ENCODE measurements around the gene LGR5.

Gene LGR5

GRCh38 chr12:71599210-71599609, 159.6 kb downstream of the LGR5 start:
- DNase-seq = no peak

DNA sequence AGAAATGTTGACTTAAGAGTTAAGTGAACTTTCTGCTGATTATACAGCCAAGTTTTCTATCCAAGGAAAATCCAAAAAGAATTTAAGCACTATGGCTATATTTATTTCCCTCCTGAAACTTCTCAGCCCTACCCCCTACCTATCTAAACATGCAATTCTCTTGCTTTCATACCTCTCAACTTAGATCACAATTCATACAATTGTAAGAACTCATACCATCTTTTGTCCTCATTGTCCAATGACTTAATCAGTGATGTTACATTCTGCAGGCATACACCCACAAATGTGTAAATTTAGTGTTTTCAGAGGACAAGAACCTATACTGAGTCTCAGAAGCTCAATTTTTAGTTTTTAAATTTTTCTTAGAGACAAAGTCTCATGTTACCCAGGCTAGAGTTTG, 161.9 kb downstream of the LGR5 start:
- no peak for DNase-seq

DNA sequence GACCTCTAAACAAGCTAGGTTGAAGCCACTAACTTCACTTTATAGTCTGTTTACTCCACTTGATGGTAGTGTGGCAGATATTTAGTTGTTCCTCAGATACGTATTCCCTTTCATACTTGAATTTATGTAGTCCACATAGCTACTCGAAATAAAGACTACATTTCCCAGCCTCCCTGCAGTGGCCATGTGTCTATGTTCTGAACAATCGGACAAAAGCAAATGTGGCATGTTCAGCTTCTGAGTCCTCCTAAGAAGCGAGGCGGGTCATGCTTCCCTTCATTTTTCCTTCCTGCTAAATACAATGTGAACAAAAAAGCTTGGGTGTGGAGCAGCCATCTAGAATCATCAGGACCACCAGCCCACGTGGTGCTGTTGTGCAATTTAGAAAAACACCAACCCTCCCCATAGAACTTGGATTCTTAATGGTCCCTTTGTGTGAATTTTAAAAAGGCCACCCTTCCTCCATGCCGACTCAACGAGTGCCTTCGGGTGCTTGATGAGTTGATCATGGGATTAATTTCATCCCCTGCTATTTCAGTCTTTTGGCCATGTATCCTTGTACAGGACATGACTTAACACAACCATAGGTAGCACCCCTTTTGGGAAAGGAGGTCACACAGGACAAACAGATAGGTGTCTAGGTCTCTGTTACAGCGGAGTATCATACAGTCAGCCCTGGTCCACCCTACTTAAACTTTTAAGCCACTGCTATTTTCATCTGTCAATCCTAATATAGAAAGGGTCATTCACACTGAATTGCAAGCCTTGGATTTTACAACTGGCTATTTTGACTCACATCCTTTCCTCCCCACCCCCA, 163.4 kb downstream of the LGR5 start:
- DNase-seq = no peak

DNA sequence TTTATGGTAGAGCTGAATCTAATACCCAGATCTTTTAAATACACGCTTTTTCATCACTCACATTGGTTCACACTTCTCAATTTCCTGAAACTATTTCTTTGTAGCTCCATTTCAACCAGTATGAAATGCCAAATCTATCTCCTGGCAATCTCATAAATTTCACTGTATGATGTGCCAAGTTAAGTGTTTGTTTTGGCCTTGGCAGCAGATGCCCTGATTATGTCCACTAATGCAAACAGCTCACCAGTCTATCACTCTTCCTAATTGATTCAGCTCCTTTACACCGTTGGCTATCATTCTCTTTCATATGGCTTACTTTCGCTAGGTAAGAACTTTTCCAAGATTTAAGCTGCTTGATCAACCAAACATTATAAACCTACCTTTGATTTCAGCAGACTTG, 165.4 kb downstream of the LGR5 start:
- no peak for DNase-seq

DNA sequence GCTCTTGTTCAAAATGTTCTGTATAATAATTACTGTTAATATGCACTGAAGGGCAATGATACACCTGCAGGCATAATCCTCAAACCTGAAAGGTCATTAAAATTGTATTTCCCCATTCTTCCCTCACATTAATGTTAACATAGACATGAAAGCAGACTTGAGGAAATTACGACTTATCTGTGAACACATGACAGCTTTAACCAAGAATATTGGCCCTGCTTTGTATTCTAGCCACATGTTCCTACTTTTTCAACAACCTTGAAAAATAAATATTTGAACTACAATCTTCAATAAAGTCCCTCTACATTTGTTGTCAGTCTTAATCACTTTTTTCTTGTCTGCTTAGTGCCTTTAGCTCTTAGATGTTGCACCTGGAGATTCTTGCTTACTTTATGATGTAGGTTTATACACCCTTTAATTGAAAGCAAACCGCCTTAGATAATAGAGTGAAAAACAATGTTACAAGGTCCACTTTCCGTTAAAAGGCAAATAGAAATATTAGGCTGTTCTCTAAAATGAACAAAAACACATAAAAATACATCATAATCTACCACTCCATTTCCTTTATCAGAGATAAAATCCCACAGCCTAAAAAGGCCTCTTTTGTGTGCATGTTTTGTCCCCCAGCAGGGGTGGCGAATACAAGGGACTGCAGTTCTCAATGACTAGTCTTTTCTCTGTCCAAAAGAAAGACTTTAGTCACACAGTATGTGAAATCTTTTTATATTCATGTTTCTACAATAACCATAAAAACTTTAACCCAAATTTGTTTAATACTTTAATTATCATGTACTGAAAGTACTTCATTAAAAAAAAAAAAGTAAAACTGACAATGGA, 168.1 kb downstream of the LGR5 start:
- DNase-seq = no peak

GRCh38 chr12:71610031-71610795, 170.6 kb downstream of the LGR5 start:
- DNase-seq = no peak

GRCh38 chr12:71621938-71622337, 182.3 kb downstream of the LGR5 start:
- no peak for DNase-seq

GRCh38 chr12:71625476-71625875, 185.9 kb downstream of the LGR5 start:
- DNase-seq = no peak

DNA sequence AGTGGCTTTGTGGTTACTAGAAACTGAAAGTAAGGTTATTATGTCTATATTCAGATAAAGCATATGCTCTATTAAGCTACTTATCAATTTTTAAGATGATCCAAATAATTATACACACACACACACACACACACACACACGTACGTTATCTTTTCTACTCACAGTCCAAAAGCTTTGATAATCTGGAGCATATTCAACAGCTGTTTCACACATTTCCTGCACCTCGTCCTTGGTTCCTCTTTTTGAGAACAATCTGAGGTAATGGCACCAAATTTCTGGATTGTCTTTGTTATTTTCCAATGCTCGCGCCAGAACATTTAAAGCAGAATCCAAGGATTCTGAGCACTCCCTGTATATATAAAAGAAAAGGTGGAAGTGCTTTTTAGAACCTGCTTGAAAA, 186.5 kb downstream of the LGR5 start:
- no peak for DNase-seq

GRCh38 chr12:71626768-71627167, 187.2 kb downstream of the LGR5 start:
- DNase-seq = no peak

- DNase-seq = peak; percentile 12
Measured at GRCh38 chr12:71627438-71628002, 187.9 kb downstream of the LGR5 start.
